ENCODE measurements around the gene DMWD.
"Not testable (repeated sequence)": the region's sequence is repeated elsewhere in the genome, so short reads cannot be mapped to it uniquely, and the experiment has no call there.

DMWD gene

GRCh38 chr19:45816236-45817009 is 23.8 kb upstream of the DMWD start:
- no peak for DNase-seq

GRCh38 chr19:45815481-45816216 is 23.0 kb upstream of the DMWD start:
- no peak for DNase-seq

- no peak for DNase-seq
These were observed 22.3 kb upstream of the DMWD start, which contains the start of gene RSPH6A for GRCh38 chr19:45814851-45815480. Gene RSPH6A (minus strand): TSS chr19:45815308. CDS start chr19:45815176, 132 bp downstream.

DNA sequence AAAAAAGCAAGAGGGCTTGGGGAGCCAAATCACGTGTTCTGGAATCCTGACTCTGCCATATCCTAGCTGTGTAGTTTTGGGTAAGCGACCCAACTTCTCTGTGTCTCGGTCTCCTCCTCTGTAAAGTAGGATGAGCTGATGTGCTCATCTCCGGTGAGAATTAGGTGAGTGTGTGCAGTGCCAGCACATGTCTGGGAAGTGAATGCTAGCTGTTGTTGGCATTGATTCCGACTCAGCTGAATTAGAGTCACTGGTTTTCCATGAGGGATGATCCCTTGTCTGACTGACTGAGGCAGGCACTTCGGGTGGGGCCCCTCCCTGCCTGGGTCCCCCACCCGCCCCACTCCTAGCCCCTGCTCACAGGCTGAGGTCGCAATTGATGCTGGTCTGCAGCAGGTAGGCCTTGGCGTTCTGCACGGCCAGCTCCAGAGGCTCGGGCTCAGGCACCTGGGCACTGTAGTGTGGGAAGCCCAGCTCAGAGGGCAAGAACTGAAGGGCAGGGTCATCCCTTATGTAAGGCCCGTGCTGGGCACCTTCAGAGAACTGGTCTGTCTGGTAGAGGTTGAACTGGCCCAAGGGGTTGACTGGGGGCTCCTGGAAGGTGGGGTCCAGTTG is 21.6 kb upstream of the DMWD start:
- DNase-seq: no peak

DNA sequence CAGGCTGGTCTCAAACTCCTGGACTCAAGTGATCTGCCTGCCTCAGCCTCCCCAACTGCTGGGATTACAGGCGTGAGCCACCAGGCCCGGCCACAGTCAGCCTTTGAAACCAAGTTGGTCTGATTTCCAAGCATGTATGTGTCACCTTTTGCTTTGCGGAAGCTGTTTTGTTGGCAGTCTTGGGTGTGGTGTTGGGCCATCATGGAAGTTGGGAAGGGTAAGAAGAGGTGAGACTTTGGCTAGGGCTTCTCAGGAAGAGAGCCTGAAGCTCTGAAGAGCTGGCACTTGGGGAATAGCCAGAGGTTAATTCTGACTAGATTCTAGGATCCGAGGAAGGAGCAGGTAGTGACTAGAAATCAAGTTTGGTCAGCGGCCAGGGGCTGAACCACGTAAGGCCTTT is 19.7 kb upstream of the DMWD start:
- no peak for DNase-seq

- peak; percentile 88 for DNase-seq
These were observed 17.1 kb upstream of the DMWD start for GRCh38 chr19:45809643-45810159.

- no peak for DNase-seq
These were observed 13.1 kb upstream of the DMWD start for GRCh38 chr19:45805719-45806118.

- no peak for DNase-seq
These were observed 12.2 kb upstream of the DMWD start for GRCh38 chr19:45804959-45805230.

DNA sequence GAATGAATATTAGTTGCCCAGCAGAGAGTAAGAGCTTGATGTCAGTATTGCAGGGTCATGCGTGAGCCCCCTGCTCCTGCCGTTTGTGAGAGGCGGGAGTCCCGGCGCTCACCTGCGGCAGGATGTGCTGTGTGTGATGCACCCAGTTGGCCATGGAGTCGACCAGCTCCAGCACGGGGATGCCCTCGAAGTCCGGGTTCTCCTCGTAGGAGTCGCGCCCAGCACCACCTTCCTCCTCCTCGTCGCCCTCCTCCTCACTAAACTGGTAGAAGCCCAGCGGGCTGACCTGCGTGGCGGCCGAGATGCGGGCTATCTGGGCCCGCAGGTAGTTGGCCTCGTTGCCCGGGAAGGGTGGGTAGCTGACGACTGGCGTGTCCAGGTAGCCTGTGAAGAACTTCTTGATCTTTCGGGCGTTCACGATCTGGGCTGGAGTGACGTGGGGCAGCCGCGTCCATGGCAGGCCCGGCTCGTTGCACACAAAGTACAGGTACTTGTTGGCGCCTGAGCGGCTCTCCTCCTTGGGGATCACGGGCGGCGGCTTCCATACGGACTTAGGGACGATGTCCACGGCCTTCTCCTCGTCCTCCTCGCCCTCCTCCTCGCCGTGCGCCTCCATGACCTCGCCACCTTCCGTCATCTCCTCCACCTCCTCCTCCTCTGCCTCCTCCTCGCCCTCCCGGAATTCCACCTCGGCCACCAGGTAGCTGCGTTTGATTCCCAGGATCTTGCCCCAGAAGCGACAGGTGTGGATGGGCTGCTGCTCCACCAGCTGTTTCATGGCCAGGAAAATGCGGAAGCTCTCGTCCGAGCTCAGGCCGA is 11.7 kb upstream of the DMWD start:
- DNase-seq: no peak

DNA sequence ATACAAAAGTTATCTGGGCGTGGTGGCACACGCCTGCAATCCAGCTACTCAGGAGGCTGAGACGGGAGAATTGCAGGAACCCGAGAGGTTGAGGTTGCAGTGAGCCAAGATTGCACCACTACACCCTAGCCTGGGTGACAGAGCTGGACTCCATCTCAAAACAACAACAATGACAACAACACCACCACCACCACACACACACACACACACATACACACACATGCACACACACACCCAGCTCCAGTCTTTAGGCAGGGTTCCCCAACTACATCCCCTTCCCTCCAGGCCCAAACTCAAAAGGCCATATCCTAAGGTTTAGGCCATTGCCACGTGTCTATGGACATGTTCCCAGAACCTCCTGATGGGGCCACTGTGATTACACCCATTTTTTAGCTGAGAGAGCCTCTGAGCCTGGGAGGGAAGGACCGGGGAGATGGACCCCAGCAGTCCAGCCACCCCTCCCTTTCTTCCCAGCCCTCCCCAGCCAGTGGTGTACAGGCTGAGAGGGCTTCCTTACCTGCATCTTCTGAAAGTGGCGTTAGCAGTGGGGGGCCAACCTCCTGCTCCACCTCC is 9.0 kb upstream of the DMWD start:
- no peak for DNase-seq

GRCh38 chr19:45800070-45800553 is 7.5 kb upstream of the DMWD start:
- DNase-seq: no peak

GRCh38 chr19:45799541-45799940 is 6.9 kb upstream of the DMWD start:
- DNase-seq: not testable (repeated sequence)

DNA sequence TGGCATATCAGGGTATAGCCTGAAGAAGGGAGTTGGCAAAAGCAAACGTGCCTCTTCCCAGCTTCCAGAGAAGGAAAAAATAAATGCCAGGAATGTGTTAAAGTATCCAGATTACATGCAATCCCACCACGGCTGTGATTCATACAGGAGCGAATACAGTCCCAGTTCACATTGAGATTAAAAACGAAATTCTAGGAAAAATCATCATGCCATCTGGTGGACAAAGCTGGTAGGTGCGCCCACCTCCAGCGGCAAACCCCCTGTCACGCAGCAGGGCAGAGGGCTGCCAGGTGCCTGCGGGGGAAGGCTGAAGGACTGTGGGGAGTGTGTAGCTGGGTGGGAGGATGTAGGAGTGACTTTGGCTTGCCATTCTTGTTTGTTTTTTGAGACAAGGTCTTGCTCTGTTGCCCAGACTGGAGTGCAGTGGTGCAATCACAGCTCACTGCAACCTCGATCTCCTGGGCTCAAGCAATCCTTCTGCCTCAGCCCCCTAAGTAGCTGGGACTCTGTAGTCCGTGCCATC is 6.4 kb upstream of the DMWD start:
- peak; percentile 49 for DNase-seq

GRCh38 chr19:45794627-45795026 is 2.0 kb upstream of the DMWD start:
- DNase-seq: no peak

DNA sequence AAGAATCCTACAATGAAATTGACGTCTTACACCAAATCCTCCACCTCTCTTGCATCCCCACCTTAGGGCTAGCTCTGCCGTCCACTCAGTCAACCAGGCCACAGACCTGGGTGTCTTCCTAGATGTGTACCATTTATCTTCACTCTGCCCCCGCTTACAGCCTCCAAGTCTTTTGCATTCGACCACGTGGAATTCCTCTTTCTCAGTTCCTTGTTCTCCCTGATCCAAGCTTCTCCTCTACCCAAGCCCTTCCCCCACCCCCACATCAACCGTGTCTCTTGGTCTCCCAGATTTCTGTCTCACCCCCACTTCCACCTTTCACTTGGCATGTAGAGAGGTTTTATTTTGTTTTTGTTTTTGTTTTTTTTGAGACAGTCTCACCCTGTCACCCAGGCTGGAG is 1.2 kb upstream of the DMWD start:
- DNase-seq: no peak

GRCh38 chr19:45793178-45793564 is 526 bp upstream of the DMWD start:
- DNase-seq: no peak

DNA sequence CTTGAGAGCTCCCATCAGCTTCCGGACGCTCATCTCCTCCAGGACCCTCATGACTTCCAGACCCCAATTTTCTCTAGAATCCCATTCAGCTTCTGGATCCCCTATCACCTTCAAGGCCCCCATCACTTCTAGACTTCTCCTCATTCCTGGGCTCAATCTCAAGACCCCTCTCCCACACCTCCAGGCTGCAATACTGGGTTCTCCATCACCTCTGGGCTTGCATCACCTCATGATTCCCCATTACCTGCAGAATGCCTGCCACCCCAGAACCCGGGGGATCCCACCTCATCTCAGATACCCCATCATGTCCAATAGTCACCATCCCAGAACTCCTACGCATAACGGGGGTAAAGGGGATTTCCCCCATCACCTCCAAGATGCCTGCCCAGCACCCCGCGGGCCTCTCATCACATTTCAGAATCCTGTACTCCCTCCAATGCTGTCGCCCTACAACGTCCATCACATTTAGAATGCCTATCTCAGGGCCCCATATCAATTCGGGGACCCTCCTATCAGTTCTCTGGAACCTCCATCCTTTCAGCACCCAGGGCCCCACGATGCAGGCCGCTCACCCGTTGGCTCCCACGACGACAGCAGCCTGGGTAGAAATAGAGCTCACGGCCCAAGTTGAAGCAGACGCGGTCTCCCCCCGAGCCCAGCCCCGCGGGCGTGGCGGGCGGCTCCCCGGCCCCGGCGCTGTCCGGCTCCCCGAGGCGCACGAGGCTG is 738 bp downstream of the DMWD start:
- DNase-seq: no peak

- DNase-seq: no peak
These were observed 1.7 kb downstream of the DMWD start for GRCh38 chr19:45790942-45791341.

DNA sequence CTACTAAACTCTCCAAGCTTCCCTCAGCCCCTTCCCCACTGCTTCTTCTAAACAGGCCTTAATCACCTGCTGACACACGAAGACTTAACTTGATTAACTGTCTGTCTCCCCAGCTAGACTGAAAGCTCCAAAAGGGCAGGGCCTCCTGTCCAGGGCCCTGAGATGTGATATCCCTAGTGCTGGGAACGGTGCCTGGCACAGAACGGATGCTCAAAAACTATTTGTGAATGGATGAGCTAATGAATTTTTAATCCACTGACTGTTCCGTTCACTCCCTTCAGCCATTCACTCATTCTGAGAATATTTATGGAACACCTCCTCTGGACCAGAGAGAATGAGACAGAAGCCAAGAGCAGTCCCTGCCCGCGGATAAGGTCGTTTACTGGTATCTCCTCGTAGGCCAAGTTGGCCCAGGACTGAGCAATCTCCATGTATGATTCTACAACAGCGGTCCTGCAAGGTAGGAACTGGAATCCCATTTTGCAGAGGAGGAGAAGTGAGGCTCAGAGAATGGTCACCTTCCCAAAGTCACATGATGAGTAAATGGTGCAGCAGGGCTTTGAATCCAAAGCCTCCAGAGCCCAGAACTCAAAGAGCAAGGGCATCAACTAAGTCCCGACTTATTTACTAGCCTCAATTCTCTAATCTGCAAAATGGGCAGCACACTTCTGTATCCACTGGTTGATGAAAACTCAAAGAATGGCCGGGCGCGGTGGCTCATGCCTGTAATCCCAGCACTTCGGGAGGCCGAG is 3.4 kb downstream of the DMWD start:
- DNase-seq: no peak

DNA sequence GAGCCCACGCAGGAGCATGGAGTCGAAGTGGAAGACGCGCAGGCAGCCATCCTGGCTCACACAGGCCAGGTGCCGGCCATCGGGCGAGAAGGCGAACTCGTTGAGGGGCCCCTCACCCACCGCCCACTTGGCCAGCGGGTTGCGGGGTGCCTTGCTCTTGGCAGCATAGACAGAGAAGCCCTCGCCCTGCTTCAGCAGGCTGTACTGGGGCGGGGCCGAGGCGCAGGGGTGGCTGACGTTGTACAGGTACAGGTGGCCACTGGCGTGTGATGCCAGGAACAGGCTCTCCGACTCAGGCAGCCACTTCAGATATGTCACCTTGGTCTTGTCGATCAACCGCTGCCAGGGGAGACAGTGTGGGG is 6.1 kb downstream of the DMWD start:
- no peak for DNase-seq

Data from RPMI8226 (cell line).